ENCODE results near the gene SCLT1.

- TF ChIP-seq POLR2A (IDR thresholded peaks at IDR 0.05; ENCODE audit: low read depth, low read length) (no peak), CTCF (conservative IDR thresholded peaks at IDR 0.05; ENCODE audit: low read depth, low read length) (no peak), FOS (IDR thresholded peaks at IDR 0.05; ENCODE audit: low read depth, low read length) (no peak), NFE2L2 (IDR thresholded peaks at IDR 0.05; ENCODE audit: low read depth, low read length) (no peak), SMC3 (IDR thresholded peaks at IDR 0.05; ENCODE audit: low read depth, low read length) (no peak)
Measured at GRCh38 chr4:128840711-128841318, 252.5 kb downstream of the SCLT1 start.
